NT2/D1 (cell line): ENCODE measurements around the gene C16orf86.

Source experiments
- DNase-seq: peaks from one replicate; pipeline ENCODE4 v3.0.0-alpha.2; 2011; ENCODE audit warnings: low read depth, low spot score
- H3K27me3 ChIP-seq: 2 replicates; pipeline ENCODE4 v1.6.0; 2011; ENCODE audit warnings: mild to moderate bottlenecking; ENCODE audit not compliant: insufficient read length, insufficient read depth
- H3K36me3 ChIP-seq: 2 replicates; pipeline ENCODE4 v1.6.1; 2011; ENCODE audit warnings: mild to moderate bottlenecking, low read length, mixed read lengths; ENCODE audit not compliant: insufficient read depth, insufficient read length
- H3K4me1 ChIP-seq: 2 replicates; pipeline ENCODE4 v1.5.1; 2011; ENCODE audit not compliant: insufficient read depth, insufficient read length
- H3K4me3 ChIP-seq: 2 replicates; pipeline ENCODE4 v1.5.1; 2011; ENCODE audit warnings: low read depth; ENCODE audit not compliant: insufficient read length
- H3K9ac ChIP-seq: 2 replicates; pipeline ENCODE4 v1.6.0; 2011; ENCODE audit warnings: low read depth; ENCODE audit not compliant: insufficient read length
- H3K9me3 ChIP-seq: 2 replicates; pipeline ENCODE4 v1.5.1; 2011; ENCODE audit warnings: mild to moderate bottlenecking, low read length; ENCODE audit not compliant: insufficient read depth
- SUZ12 ChIP-seq: IDR thresholded peaks from 2 replicates; pipeline ENCODE4 v1.6.1; 2011; ENCODE audit not compliant: insufficient read length, insufficient read depth; ENCODE audit errors: extremely low read depth
- YY1 ChIP-seq: IDR thresholded peaks from 2 replicates; pipeline ENCODE4 v1.6.1; 2011; ENCODE audit not compliant: insufficient read length, insufficient read depth
- ZNF274 ChIP-seq: IDR thresholded peaks from 2 replicates; pipeline ENCODE4 v1.6.1; 2011; ENCODE audit warnings: mild to moderate bottlenecking, low read depth, low read length

C16orf86 gene

DNA sequence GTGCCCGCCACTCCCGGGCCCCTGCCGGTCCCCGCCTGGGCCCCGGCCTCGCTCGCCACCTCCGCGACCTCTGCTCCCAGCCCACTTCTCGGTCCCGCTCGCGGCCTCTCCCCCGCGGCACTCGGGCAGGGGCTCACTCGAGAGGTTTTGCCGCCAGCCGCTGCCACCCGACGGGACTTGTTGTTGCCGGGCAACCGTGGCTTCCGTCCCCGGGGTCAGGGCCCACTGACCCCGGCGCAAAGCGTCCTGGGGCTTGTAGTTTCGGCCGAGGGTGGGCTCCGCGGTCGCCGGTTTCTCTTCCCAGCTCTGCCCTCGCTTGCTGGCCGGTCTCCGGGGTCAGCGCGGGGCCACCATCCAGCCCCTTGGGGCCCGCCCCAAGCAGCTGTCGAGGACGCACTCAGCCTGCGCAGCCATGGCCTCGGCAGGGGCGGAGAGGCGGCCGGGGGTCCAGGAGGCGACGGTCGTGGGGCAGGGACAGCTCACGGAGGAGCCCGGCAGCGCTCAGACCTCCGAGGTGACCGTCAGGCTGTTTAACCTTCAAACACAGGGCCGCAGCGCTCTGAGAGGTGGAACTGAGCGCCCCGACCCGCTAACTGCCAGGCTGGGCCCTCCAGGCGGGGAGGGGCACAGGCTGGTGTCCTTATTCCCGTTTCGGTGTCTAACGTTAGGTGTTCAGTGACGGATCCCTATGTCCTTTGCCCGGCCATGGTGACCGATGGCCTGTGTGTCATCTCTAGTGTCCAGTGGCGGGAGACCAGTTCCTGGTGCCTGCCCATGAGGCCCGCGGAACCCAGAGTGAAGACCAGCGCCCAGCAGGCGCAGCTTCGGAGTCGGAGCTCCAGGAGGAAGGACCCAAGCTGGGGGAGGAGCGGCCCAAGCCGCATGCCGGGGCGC, at the start of gene C16orf86, which contains the start of gene ENKD1:
Gene C16orf86 (plus strand): TSS at position 256 of the 894 bp plus-strand sequence. CDS start 157 bp downstream, at position 413.
Gene ENKD1 (minus strand): TSS at position 192 of the 894 bp plus-strand sequence. CDS start 308 bp downstream, outside the sequence.
- Histone ChIP-seq H3K36me3 (peaks cover 32% of the 10 kb centered on the region), H3K9me3 (no peaks in the 10 kb centered on the region), H3K27me3 (peaks cover 9% of the 10 kb centered on the region), H3K9ac (peak within 1 kb of the TSS; percentile 80), H3K4me1 (peaks cover 17% of the 10 kb centered on the region), H3K4me3 (peak within 1 kb of the TSS; percentile 78)
- no peak for TF ChIP-seq ZNF274
- DNase-seq, result no peak

- TF ChIP-seq YY1, result no peak
- no peak for TF ChIP-seq ZNF274
- no peak for TF ChIP-seq SUZ12
- Histone ChIP-seq H3K27me3 (no peaks in the 10 kb centered on the region), H3K9me3 (no peaks in the 10 kb centered on the region), H3K4me3 (no peak overlapping the region), H3K4me1 (no peaks in the 10 kb centered on the region), H3K9ac (no peak overlapping the region), H3K36me3 (peaks cover 71% of the 10 kb centered on the region)
- DNase-seq, result no peak
Measured at GRCh38 chr16:67628216-67628615, 38.4 kb upstream of the C16orf86 start.

GRCh38 chr16:67632415-67633172, 34.0 kb upstream of the C16orf86 start:
- Histone ChIP-seq H3K4me3 (no peak overlapping the region), H3K9me3 (no peaks in the 10 kb centered on the region), H3K4me1 (no peaks in the 10 kb centered on the region), H3K27me3 (no peaks in the 10 kb centered on the region), H3K9ac (no peak overlapping the region), H3K36me3 (peaks cover 69% of the 10 kb centered on the region)
- no peak for DNase-seq
- no peak for TF ChIP-seq YY1
- no peak for TF ChIP-seq SUZ12
- no peak for TF ChIP-seq ZNF274

- no peaks in the 10 kb centered on the region for H3K4me1 ChIP-seq
- H3K4me3 ChIP-seq, result no peak overlapping the region
- H3K36me3 ChIP-seq, result peaks cover 65% of the 10 kb centered on the region
- no peak overlapping the region for H3K9ac ChIP-seq
- no peaks in the 10 kb centered on the region for H3K27me3 ChIP-seq
- DNase-seq, result no peak
- no peaks in the 10 kb centered on the region for H3K9me3 ChIP-seq
- TF ChIP-seq YY1 (no peak), SUZ12 (no peak), ZNF274 (no peak)
Measured at GRCh38 chr16:67636713-67637112, 29.9 kb upstream of the C16orf86 start.

GRCh38 chr16:67637625-67638024, 29.0 kb upstream of the C16orf86 start:
- Histone ChIP-seq H3K9me3 (no peaks in the 10 kb centered on the region), H3K27me3 (no peaks in the 10 kb centered on the region), H3K9ac (no peak overlapping the region), H3K36me3 (peaks cover 55% of the 10 kb centered on the region), H3K4me3 (no peak overlapping the region), H3K4me1 (no peaks in the 10 kb centered on the region)
- DNase-seq, result no peak
- no peak for TF ChIP-seq SUZ12

DNA sequence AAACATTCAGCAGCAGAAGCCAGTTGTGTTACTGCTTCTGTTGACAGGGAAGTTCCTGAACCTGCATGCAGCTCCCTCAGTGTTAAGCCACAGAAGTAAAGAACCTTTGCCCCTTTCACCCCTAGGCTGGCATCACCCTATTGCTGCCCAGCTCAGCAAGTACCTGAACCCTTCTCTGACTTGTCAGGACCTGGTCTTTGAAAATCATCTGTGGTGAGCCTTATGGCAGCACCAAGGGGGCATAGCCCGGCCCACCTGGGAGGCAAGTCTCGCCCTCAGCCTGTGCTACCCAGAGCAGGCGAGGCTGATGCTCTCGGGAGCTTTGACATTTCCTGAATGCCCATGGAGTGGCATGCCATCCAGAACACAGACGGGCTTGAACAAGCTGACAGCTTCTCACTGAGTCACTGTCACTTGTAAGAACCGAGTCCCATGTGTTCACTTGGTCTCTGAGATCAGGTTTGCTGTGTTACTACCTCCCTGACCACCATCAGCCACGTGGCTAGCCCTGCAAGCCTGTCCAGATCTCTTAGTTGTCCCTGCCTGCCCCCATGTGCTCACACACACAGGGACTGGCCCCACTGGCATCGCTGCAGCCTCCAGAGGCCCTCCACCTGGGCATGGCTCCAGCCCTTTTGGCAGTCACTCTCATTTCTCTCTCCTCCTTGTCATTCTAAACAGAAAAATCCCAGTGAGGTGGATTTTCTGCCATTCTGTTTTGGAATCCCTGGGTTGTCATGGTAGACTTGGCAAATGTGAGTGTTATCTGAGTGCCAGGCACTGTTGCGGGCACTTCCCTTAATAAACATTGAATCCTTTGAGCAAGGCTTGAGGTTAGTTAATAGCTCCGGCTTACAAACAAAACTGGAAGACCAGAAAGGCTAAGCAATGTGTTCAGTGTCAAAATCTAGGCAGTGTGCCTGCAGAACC, 24.6 kb upstream of the C16orf86 start:
- H3K9ac ChIP-seq, result peak overlapping the region; percentile 8
- peaks cover 26% of the 10 kb centered on the region for H3K36me3 ChIP-seq
- TF ChIP-seq ZNF274 (no peak), SUZ12 (no peak), YY1 (no peak)
- no peaks in the 10 kb centered on the region for H3K9me3 ChIP-seq
- no peak for DNase-seq
- peaks cover 28% of the 10 kb centered on the region for H3K27me3 ChIP-seq
- peaks cover 8% of the 10 kb centered on the region for H3K4me1 ChIP-seq
- H3K4me3 ChIP-seq, result no peak overlapping the region
